Loucy (cell line): ENCODE data around the gene CYP2J2.
"Not testable (repeated sequence)": the region's sequence is repeated elsewhere in the genome, so short reads cannot be mapped to it uniquely, and the experiment has no call there.

Experiments
- H2AFZ ChIP-seq: fragments of 200-600 bp; sonication (generic); 2 replicates; pipeline ENCODE4 v1.6.0; 2016; ENCODE audit warnings: antibody characterized with exemption, mild to moderate bottlenecking, low read length, moderate library complexity
- H3F3A ChIP-seq: fragments of 200-600 bp; 2 replicates; pipeline ENCODE4 v1.6.0; 2016; ENCODE audit warnings: antibody characterized with exemption, low read depth, mild to moderate bottlenecking
- H3K27me3 ChIP-seq: fragments of 200-600 bp; sonication (generic); 2 replicates; pipeline ENCODE4 v1.6.1; 2014; ENCODE audit warnings: low read length, mild to moderate bottlenecking; ENCODE audit not compliant: insufficient read depth, poor library complexity, severe bottlenecking
- H3K36me3 ChIP-seq: fragments of 200-600 bp; sonication (generic); 2 replicates; pipeline ENCODE4 v1.6.1; 2016; ENCODE audit warnings: low read length; ENCODE audit not compliant: insufficient read depth
- H3K4me1 ChIP-seq: fragments of 200-600 bp; sonication (generic); 2 replicates; pipeline ENCODE4 v1.5.1; 2014; ENCODE audit warnings: low read length, mild to moderate bottlenecking; ENCODE audit not compliant: insufficient read depth, poor library complexity, severe bottlenecking
- H3K4me2 ChIP-seq: fragments of 200-600 bp; sonication (generic); 2 replicates; pipeline ENCODE4 v1.6.0; 2014; ENCODE audit warnings: antibody characterized with exemption, low read length, low read depth, mild to moderate bottlenecking; ENCODE audit not compliant: poor library complexity, severe bottlenecking
- H3K4me3 ChIP-seq: fragments of 200-600 bp; sonication (generic); 2 replicates; pipeline ENCODE4 v1.5.1; 2014; ENCODE audit warnings: low read length, mild to moderate bottlenecking, mixed read lengths; ENCODE audit not compliant: poor library complexity, severe bottlenecking
- H3K79me2 ChIP-seq: fragments of 200-600 bp; sonication (generic); 2 replicates; pipeline ENCODE4 v1.6.1; 2014; ENCODE audit warnings: low read length; ENCODE audit not compliant: insufficient read depth
- H3K9ac ChIP-seq: fragments of 200-600 bp; sonication (generic); 2 replicates; pipeline ENCODE4 v1.6.0; 2014; ENCODE audit warnings: mild to moderate bottlenecking, low read depth, low read length, moderate library complexity; ENCODE audit not compliant: poor library complexity, severe bottlenecking
- H3K9me2 ChIP-seq: fragments of 200-600 bp; sonication (generic); replicated peaks from 2 replicates; pipeline ENCODE4 v1.6.1; 2016; ENCODE audit warnings: low read depth, low read length, mixed read lengths
- H3K9me3 ChIP-seq: fragments of 200-600 bp; sonication (generic); 2 replicates; pipeline ENCODE4 v1.6.1; 2014; ENCODE audit warnings: mild to moderate bottlenecking, antibody characterized with exemption, low read length, low read depth; ENCODE audit not compliant: insufficient read depth
- H4K20me1 ChIP-seq: fragments of 200-600 bp; sonication (generic); 2 replicates; pipeline ENCODE4 v1.6.0; 2014; ENCODE audit warnings: antibody characterized with exemption, low read length, mild to moderate bottlenecking; ENCODE audit not compliant: insufficient read depth, poor library complexity, severe bottlenecking
- CTCF ChIP-seq: fragments of 200-600 bp; sonication (generic); conservative IDR thresholded peaks from 2 replicates; pipeline ENCODE4 v1.5.1; 2014; ENCODE audit warnings: mild to moderate bottlenecking, antibody characterized with exemption, low read length
- EZH2phosphoT487 ChIP-seq: fragments of 200-600 bp; IDR thresholded peaks from 2 replicates; pipeline ENCODE4 v1.6.1; 2018; ENCODE audit warnings: antibody characterized with exemption, mild to moderate bottlenecking, moderate library complexity, borderline replicate concordance

CYP2J2 gene

GRCh38 chr1:59928996-59929395 lies 2.4 kb upstream of the CYP2J2 start:
- no peaks in the 10 kb centered on the region for H4K20me1 ChIP-seq
- no peaks in the 10 kb centered on the region for H3K9me2 ChIP-seq
- H3K27me3 ChIP-seq: no peaks in the 10 kb centered on the region
- H3K9me3 ChIP-seq: peaks cover 8% of the 10 kb centered on the region
- TF ChIP-seq EZH2phosphoT487: no peak
- no peaks in the 10 kb centered on the region for H3F3A ChIP-seq
- H3K9ac ChIP-seq: no peak overlapping the region
- H3K4me3 ChIP-seq: no peak overlapping the region
- no peaks in the 10 kb centered on the region for H3K36me3 ChIP-seq
- H3K4me1 ChIP-seq: no peaks in the 10 kb centered on the region
- no peak overlapping the region for H3K4me2 ChIP-seq
- H2AFZ ChIP-seq: no peak overlapping the region
- no peaks in the 10 kb centered on the region for H3K79me2 ChIP-seq

GRCh38 chr1:59927213-59927612 lies 640 bp upstream of the CYP2J2 start:
- Histone ChIP-seq H3K4me2 (no peak overlapping the region), H3K4me3 (no peak overlapping the region), H3K4me1 (no peaks in the 10 kb centered on the region), H3K79me2 (no peaks in the 10 kb centered on the region), H3K9ac (no peak overlapping the region), H3K27me3 (no peaks in the 10 kb centered on the region), H3F3A (no peaks in the 10 kb centered on the region), H3K36me3 (no peaks in the 10 kb centered on the region), H4K20me1 (no peaks in the 10 kb centered on the region), H3K9me2 (no peaks in the 10 kb centered on the region), H3K9me3 (peaks cover 10% of the 10 kb centered on the region), H2AFZ (no peak overlapping the region)
- TF ChIP-seq CTCF (no peak), EZH2phosphoT487 (no peak)

GRCh38 chr1:59924653-59925052 lies 1.9 kb downstream of the CYP2J2 start:
- TF ChIP-seq CTCF: no peak
- no peak for TF ChIP-seq EZH2phosphoT487

GRCh38 chr1:59921258-59921899 lies 5.2 kb downstream of the CYP2J2 start:
- H3K4me1 ChIP-seq, H3K4me2 ChIP-seq, H3K9me2 ChIP-seq, H3K79me2 ChIP-seq, H2AFZ ChIP-seq, H3K9ac ChIP-seq, H4K20me1 ChIP-seq, H3K27me3 ChIP-seq, H3K36me3 ChIP-seq, H3K4me3 ChIP-seq, H3F3A ChIP-seq: not testable (repeated sequence)
- H3K9me3 ChIP-seq: peaks cover 10% of the 10 kb centered on the region

More at GRCh38 chr1:59924653-59925052, 1.9 kb downstream of the CYP2J2 start:
- Histone ChIP-seq H3K4me1 (no peaks in the 10 kb centered on the region), H3K4me3 (no peak overlapping the region), H3K9me2 (no peaks in the 10 kb centered on the region), H4K20me1 (no peaks in the 10 kb centered on the region), H3K79me2 (no peaks in the 10 kb centered on the region), H3K9ac (no peak overlapping the region), H3K27me3 (no peaks in the 10 kb centered on the region), H3K9me3 (peaks cover 10% of the 10 kb centered on the region), H3F3A (no peaks in the 10 kb centered on the region), H3K36me3 (no peaks in the 10 kb centered on the region), H2AFZ (no peak overlapping the region), H3K4me2 (no peak overlapping the region)
